Measurements from ENCODE around the gene SLC4A2.

The SLC4A2 gene

GRCh38 chr7:151061213-151062110 is 2.1 kb downstream of the SLC4A2 start:
- DNase-seq (ENCODE audit: low read depth), result no peak
- peak overlapping the region; percentile 83 for H3K4me3 ChIP-seq (replicated peaks; ENCODE audit: low read depth, low read length)
- TF ChIP-seq CTCF (IDR thresholded peaks at IDR 0.05; ENCODE audit: low read length, missing control alignments), result no peak

DNA sequence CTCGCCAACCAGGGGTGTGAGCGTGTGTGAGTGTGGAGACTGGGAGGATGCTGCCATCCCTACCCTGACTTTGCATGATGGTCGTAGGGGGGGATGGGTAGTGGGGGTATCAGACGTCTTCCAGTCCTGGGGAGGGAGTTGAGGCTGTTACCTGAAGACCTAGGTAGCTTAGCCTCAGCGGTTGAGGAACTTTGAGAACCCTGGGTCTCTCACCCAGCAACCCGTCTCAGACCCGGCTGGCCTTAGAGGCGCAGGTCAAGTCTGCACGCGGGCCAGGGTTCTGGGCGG is 2.7 kb downstream of the SLC4A2 start:
- DNase-seq (ENCODE audit: low read depth), result no peak
- peak overlapping the region; percentile 83 for H3K4me3 ChIP-seq (replicated peaks; ENCODE audit: low read depth, low read length)

GRCh38 chr7:151062399-151063211 is 3.2 kb downstream of the SLC4A2 start:
- TF ChIP-seq CTCF (IDR thresholded peaks at IDR 0.05; ENCODE audit: low read length, missing control alignments), result no peak
- H3K4me3 ChIP-seq (replicated peaks; ENCODE audit: low read depth, low read length), result peak overlapping the region; percentile 31
- DNase-seq (ENCODE audit: low read depth), result peak; percentile 52

More for the DNA sequence above, 2.7 kb downstream of the SLC4A2 start:
- TF ChIP-seq CTCF (IDR thresholded peaks at IDR 0.05; ENCODE audit: low read length, missing control alignments), result no peak

DNA sequence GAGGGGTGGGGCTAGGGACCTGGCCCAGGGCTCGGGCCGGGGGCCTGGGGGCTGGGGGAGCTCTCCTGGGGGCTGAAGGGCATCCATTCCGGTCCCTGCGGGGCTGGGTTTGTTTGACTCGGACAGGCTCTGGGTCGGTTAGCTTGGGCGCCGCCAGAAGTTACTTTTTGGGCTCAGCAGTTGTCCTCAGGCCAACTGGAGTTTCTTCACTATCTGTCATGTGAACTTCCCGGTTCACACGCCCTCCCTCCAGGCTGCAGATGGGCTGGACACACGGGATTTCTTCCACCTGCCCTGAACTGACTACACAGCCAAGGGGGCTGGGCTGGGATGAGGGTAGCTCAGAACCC is 3.8 kb downstream of the SLC4A2 start:
- no peak for TF ChIP-seq CTCF (IDR thresholded peaks at IDR 0.05; ENCODE audit: low read length, missing control alignments)
- no peak overlapping the region for H3K4me3 ChIP-seq (replicated peaks; ENCODE audit: low read depth, low read length)
- DNase-seq (ENCODE audit: low read depth), result peak; percentile 60

DNA sequence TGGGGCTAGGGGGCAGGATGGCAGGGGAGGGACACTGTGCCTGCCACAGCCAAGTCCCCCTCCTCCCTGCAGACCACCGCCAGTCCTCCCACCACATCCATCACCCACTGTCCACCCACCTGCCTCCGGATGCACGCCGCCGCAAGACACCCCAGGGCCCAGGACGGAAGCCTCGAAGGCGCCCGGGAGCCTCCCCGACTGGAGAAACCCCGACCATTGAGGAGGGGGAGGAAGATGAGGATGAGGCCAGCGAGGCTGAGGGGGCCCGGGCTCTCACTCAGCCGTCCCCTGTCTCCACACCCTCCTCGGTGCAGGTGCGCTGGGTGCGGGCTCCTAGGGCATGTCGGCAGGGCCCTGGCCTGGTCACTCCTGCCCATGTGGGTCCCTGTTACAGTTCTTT is 5.1 kb downstream of the SLC4A2 start:
- TF ChIP-seq CTCF (IDR thresholded peaks at IDR 0.05; ENCODE audit: low read length, missing control alignments), result no peak
- no peak for DNase-seq (ENCODE audit: low read depth)
- no peak overlapping the region for H3K4me3 ChIP-seq (replicated peaks; ENCODE audit: low read depth, low read length)

GRCh38 chr7:151064993-151065392 is 5.6 kb downstream of the SLC4A2 start:
- no peak overlapping the region for H3K4me3 ChIP-seq (replicated peaks; ENCODE audit: low read depth, low read length)
- TF ChIP-seq CTCF (IDR thresholded peaks at IDR 0.05; ENCODE audit: low read length, missing control alignments), result no peak
- DNase-seq (ENCODE audit: low read depth), result no peak
